GM12801 (cell line): Measurements from ENCODE around the gene NOSTRIN.

Experiments used
- TF ChIP-seq, protein P1 (sequence below): IDR thresholded peaks from one replicate; pipeline ENCODE4 v1.5.1; 2011; ENCODE audit warnings: control low read depth; ENCODE audit not compliant: insufficient read length; ENCODE audit errors: extremely low read depth

NOSTRIN gene

GRCh38 chr2:168793596-168793995 lies 8.8 kb upstream of the NOSTRIN start:
- TF ChIP-seq, protein P1, sequence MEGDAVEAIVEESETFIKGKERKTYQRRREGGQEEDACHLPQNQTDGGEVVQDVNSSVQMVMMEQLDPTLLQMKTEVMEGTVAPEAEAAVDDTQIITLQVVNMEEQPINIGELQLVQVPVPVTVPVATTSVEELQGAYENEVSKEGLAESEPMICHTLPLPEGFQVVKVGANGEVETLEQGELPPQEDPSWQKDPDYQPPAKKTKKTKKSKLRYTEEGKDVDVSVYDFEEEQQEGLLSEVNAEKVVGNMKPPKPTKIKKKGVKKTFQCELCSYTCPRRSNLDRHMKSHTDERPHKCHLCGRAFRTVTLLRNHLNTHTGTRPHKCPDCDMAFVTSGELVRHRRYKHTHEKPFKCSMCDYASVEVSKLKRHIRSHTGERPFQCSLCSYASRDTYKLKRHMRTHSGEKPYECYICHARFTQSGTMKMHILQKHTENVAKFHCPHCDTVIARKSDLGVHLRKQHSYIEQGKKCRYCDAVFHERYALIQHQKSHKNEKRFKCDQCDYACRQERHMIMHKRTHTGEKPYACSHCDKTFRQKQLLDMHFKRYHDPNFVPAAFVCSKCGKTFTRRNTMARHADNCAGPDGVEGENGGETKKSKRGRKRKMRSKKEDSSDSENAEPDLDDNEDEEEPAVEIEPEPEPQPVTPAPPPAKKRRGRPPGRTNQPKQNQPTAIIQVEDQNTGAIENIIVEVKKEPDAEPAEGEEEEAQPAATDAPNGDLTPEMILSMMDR: no peak

DNA sequence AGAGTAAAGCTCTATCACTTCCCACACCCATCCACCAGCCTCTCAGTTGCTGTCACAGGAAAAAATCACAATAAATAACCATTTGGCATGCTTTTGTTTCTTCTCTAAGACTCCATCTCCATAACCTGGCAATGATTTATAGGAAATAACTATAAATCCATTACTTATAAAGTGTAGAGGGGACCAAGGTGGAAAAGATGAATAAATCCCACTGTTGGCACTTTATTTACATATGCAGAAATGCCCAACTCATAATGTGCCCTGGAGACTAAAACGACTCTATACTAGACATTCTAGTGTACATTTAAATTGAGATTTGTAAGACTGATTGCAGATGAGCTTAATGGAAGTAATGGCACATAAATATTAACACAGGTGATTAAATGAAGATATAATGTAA lies 7.5 kb upstream of the NOSTRIN start:
- TF ChIP-seq, protein P1: no peak

DNA sequence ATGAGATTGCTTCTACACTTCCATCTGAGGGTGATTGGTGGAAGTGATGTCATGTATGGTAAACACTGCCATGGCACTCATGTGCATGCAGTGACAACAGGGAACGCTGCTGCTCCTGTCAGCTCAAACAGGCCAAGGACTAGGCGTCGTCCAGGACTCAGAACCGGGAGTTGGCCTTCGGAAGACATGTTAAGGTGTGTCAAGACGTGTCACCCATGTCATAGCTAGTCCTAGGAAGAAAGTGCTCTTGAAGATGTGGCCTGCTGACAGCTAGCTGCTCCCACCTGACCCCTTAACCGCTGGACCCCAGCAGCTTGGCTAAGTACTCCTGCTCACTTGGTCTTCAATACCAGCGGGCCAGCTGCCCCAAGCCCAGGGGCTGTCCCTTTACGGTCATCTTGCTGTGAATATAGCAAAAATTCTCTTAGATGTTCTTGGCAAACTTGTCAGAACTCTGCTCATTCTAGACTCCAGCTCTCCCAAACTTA lies 6.3 kb upstream of the NOSTRIN start:
- TF ChIP-seq, protein P1: no peak

DNA sequence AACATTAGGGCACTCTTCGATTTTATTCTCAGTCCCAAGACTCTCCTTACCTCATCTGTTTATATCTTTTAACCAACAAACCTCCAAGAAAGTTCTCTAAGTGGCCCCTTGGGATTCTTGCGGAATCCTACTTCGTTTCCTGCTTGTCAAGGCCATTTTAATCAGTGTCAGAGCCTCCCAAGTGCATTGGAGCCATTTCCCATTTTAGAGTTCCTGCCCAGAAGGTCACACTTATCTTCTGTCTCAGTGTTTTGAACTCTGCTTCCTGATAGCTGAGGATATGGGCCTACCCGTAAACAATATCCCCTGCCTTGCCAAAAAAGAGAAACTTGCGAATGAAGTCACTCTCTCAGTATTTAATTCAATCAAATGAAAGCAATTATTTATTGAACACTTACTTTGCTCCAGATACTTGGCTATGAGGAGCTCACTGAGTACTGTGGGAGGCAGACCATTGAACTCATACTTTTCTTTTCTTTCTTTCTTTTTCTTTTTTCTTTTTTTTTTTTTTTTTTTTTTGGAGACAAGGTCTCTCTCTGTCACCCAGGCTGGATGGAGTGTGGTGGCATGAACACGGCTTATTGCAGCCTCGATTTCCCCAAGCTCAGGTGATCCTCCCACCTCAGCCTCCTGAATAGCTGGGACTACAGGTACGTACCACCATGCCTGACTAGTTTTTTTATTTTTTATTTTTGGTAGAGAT lies 5.7 kb upstream of the NOSTRIN start:
- TF ChIP-seq, protein P1: no peak

GRCh38 chr2:168797286-168797655 lies 5.2 kb upstream of the NOSTRIN start:
- TF ChIP-seq, protein P1: no peak

DNA sequence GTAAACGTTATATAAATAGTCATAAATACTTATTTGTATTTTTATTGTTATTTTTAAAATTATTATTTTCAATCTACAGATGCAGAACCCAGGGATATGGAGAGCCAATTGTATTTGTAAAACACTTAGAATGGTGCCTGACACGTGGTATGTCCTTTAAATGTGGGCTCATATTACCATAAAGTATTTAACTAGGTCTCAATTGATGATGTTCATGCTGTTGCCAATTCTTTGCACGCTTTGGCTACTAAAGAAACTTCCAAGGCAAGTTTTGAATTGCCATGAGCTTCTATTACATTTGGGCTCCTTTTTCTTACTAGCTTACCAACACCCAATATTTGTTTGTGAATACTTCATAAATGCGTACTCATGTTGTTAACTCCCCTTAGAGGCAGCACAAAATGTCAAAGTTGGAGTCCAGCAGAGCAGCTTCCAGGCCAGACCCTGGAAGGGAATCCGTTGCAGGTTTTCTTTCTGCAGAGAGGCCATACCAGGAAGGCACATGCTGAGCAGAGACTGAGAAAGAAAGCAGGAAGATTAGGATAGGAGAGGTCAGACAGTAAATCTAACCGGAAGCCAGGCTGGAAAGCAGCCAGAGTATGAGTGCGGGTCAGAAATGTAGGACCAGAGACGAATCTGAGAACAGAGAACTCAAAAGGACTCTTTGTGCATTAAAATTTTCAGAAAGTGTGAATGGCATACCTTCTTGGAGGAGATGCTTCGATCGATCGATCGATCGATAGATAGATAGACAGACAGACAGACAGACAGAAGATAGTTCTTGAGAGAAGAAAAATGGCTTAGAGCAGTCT lies 4.2 kb upstream of the NOSTRIN start:
- TF ChIP-seq, protein P1: no peak

DNA sequence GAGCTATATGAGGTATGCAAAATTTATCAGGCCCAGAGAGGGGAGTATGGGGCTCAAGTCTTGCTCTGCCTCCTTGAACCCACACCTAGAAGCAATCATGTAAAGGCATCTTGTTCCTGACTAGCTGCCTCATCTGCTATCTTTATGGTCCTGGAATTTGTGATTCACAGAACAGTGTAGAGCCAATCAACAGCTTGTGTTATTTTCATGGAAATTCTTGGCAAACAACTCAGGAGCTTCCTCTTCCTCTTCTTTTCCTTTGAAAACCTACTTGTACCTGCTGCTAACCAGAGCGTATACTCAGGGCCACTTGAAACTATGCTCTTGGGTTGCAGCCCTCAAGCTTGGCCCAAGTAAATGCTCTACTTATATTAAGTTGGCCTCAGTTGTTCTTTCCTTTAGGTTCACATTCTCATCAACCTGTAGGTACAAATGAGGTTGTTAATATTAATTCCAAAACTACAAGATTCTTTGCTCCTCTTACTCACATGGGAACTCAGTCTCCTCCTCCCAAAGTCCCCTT lies 3.5 kb upstream of the NOSTRIN start:
- TF ChIP-seq, protein P1: no peak
